Stimulated activated CD4-positive, alpha-beta T cell treated with anti-CD3 and anti-CD28 coated beads, Interleukin-4, amount 100 ng/mL, for 1 hour (primary cell): ENCODE data around the gene PMVK.
"Not testable (repeated sequence)": the region's sequence is repeated elsewhere in the genome, so short reads cannot be mapped to it uniquely, and the experiment has no call there.

Experiments used
- DNase-seq: peaks from one replicate; pipeline ENCODE4 v3.0.0-alpha.2; 2020

Gene PMVK

DNA sequence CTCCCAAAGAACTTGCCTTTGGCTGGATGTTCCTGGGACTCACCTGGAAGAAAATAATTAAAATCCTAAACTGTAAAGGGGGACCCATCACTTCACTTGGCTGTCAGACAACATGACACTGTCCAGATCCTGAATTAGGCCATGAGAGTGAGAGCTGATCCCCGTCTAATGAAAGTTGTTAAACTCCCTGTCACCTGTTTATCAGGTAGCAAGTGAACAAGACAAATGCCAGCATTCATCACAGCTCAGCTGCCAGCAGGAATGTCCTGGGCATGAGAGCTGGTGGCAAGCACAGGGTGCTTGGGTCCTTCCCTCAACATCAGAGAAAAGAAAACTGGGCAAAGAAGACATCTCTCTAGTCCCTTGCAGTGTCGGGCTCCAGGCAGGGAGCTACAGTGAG, 23.8 kb downstream of the PMVK start:
- DNase-seq, result no peak

DNA sequence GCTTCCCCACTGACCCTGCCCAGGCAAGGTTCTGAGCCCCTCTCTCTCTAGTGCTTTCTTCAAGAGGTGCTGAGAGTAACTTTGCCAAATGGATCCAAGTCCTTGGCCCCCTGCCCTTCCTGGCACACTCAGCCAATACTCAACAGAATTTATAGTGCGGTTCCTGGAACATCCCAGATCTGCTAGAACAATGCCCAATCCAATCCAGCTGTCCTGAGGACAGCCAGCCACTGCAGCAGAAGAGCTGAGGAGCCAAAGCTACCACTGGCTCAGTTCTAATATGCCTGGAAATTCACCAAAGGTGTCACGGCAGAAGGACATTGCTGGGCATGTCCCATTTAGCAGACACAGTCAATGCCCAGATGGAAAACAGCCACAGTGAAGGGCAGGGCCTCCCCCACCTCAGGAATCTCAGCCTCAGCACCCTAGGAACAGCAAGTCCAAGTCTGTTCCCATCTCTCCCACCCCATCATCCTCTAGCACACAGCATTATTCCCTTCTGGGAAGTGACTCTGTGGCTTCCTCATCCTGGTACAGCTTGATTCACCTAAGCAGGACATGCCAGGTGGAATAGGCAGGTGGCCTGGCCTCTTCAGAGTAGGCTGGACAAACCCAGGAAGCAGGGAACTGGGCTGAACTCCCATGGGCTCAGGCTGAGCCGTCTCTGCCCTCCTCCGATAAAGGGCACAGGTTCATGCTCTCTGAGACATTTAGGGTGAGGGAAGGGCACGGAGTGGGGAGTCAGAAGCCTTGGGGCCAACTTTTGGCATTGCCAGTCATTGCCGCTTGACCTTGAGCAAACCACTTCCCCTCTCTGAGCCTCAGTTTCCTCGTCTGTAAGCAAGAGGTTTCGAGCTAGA, 24.6 kb downstream of the PMVK start:
- no peak for DNase-seq

DNA sequence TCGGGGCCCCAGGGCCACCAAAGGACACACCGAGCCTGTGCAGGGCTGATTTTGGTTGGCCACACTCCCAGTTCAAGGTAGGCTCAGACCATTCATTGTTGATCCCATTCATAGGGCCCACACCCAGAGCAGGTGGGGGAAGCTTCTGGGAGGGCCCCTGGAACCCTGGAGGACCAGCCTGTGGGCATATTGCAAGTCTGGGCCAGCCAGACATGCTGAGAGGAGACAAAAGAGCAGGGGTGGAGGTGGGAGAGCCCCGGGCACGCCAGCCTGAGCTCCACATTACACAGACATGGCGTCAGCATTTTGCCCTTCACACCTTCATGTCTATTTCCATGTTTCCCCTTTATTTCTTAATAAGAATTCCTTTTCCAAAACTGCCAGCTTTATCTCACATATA, 25.7 kb downstream of the PMVK start:
- DNase-seq, result no peak

DNA sequence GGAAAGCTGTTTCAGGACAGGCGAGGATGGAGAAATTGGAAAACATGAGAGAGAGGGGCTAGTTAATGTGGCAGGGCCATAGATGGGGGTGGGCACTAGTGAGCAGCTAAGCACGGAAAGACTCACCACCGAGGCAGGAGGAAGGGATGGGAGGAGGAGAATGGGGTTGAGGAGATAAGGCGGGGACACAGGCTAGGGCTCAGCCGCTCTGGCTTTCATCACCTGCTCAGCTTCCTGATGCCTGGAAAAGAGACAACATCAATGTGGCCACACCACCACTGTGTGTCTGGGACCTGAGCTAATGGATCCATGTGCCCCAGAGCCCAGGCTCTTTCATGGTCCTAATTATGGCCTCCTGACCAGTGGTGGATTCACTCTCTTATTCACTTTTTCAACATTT, 27.6 kb downstream of the PMVK start:
- no peak for DNase-seq

DNA sequence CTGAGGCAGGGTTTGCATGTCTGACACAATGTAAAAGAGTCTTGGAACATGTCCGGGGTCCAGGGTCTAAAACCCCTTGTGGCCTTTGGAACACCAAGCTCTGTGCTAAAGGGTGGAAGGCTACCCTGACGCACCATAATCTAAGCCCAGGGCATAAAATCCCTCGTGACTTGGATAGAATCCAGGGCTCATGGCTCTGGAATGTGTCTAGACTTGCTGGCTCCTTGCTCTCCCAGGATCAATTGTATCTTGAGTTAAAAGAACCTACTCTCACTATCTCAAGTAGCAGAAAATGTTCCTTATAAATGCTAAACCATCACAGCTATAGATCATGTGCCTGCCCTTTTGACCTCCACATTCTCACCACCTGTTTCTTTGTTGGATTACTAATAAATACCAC, 28.4 kb downstream of the PMVK start:
- not testable (repeated sequence) for DNase-seq

DNA sequence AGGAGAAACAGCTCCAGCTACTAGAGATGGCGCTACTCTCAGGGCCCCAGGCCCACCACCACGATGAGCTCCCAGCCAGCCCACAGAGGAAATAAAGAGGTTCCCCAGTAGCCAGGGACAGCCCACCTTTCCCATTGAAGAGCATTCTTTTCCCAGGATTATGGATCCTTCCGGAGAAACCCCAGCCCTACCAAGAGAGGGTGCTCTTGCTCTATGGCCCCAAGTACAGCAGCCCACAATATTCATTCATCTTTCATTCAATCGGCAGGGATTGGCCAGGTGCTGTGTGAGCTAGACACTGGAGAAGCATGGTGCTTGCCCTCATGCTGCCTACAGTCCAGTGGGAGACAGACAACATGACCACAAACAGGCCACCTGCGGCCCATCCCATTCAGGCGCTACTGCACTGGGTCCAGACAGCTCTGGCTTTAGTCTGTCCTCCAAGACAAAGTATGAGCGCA, 29.9 kb downstream of the PMVK start:
- no peak for DNase-seq

DNA sequence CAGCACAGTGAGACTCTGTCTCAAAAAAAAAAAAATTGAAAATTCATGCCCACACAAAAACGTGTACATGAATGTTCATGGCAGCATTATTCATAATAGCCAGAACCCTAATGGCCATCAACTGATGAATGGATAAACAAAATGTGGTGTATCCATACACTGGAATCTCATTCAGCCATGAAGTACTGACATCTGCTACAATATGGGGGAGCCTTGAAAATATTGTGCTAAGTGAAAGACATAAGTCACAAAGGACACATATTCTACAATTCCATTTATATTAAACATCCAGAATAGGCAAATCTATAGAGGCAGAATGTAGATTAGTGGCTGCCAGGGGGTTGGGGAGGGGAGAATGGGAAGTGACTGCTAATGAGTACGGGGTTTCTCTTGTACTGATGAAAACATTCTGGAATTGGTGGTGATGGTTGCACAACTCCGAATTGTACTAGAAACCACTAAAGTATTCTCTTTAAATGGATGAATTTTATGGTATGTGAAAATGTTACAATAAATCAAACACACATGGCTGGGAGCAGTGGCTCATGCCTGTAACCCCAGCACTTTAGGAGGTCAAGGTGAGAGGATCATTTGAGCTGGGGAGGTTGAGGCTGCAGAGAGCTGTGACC, 33.5 kb downstream of the PMVK start:
- no peak for DNase-seq

DNA sequence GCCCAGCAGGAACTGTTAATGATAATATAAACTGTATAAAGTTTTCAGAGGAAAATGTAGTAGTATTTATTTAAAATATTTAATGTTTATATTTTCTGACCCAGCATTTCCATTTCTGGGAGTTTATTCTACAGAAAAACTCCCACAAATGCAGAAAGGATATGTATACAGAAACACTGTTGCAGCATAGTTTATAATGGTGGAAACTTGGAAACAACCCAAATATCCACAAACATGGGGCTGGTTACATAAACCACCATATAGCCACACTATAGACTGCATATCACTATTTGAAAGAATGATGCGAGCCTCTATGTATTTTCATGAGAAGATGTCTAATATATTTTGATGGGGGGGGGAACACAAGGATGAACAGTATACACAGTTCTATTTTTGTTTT, 34.9 kb downstream of the PMVK start:
- no peak for DNase-seq

DNA sequence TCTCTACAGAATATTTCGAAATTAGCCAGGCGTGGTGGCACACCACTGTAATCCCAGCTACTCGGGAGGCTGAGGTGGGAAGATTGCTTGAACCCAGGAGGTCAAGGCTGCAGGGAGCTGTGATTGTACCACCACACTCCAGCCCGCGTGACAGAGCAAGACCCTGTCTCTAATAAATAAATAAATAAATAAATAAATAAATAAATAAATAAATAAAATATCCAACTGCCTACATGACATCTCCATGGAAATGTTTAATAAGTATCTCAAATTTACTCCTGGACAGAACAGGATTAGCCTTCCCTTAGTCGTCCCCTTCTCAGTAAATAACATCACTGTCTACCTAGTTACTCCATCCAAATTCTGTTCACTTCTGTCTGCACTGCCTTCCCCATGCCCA, 37.5 kb downstream of the PMVK start:
- no peak for DNase-seq

DNA sequence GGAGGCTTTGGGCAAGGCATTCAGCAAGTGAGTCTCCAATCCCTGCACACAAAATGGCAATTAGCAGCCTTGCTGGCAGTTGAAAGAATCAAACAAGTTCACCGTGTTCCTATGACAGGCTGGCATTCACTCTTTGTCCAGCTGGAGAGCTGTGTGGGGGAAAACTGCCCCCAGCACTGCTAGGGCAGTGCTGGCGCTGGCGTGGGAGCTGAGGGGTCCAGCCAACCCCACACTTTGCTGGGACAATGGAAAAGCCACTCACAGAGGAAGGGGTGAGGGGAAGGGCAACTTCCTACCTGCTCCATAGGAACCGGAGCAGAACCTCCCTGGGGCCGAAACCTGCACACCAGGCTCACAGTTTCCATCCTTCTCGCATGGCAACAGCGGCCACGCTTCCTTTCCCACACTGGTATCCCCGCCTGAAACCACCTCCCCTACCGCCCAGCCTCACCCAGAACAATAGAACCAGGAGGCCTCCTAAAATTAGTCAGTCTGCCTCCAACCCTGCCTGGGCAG, 39.7 kb downstream of the PMVK start:
- no peak for DNase-seq

DNA sequence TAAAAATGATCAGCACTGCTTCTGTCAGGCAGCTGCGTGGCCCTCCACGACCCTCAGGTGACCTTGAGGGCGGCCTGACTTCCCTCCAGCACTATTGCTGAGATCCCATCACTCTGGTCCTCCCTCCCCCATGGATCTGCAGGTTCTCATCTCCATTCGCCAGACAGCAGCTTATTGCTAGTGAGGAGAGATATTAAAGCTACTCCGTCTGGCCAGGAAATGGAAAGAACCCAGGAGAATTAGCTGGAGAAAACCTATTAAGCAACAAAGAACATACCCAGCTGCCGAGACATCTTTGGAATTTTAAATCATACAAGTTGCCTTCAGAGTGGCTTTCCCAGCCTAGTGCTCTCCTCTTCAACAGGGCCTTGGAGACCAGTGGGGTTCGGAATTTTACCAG, 40.7 kb downstream of the PMVK start:
- no peak for DNase-seq

DNA sequence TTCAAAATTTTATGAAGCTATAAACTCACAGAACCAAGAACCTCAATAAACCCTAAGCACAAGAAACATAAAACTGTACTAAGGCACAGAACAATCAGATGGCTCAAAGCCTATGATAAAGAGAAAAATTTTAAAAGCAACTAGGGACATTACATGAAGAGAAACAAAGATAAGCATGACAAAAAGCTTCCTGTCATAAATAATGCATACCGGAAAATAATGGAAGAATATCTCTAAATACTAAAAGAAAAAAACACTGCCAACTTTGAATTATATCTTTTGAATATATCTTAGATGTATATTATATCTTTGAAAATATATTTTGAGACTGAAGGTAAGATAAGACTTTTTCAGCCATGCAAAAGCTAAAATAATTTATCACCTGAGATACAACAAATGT, 45.1 kb downstream of the PMVK start:
- no peak for DNase-seq

DNA sequence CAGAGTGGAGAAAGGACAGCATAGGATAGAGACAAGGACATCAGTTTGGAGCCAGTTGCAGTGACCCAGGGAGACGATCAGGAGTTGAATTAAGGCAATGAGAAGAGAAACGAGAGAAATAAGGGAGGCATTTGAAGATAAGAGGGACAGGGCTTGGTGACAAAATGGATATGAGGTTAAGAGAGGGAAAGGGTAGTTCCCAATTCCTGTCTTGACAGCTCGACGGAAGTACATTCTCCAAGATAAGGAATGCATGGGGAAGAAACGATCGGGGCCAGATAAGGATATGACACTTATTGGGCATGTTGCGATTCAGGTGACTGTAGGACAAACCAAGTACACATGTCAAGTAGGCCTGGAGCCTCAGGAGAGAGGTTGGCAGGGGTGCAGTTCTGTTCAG, 47.8 kb downstream of the PMVK start:
- DNase-seq, result no peak

DNA sequence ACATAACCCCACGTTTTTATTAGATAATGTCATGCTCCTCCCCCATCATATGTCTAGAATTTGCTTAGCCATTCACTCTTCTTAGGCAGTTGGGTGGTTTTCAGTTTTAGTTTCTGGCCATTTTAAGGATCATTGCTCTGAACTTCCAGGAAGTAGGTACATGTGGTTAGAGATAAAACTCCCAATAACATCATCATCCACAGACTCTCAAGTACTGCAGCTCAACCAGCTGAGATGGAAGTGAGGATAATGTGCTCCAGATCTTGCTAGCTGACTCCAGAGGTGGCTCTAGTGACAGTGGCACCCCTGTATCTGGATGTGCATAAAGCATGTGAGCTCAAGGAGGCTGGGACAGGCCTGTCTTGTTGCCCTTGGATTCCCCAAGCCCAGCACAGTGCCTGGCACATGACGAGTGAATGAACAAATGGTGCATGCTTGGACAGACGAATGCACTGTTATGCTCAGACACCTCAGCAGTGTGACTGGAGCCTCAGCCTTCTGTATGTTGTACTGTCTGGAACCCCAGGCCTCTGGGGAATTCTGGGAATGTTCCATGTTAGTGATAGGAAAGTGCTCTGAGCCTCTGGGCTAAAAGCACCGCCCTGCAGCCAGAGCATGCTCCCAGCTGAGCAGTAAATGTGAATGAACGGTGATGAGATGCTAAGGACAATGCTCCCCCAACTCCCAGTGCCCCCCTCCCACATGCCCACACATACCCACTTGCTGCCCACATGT, 50.1 kb downstream of the PMVK start:
- DNase-seq, result no peak

DNA sequence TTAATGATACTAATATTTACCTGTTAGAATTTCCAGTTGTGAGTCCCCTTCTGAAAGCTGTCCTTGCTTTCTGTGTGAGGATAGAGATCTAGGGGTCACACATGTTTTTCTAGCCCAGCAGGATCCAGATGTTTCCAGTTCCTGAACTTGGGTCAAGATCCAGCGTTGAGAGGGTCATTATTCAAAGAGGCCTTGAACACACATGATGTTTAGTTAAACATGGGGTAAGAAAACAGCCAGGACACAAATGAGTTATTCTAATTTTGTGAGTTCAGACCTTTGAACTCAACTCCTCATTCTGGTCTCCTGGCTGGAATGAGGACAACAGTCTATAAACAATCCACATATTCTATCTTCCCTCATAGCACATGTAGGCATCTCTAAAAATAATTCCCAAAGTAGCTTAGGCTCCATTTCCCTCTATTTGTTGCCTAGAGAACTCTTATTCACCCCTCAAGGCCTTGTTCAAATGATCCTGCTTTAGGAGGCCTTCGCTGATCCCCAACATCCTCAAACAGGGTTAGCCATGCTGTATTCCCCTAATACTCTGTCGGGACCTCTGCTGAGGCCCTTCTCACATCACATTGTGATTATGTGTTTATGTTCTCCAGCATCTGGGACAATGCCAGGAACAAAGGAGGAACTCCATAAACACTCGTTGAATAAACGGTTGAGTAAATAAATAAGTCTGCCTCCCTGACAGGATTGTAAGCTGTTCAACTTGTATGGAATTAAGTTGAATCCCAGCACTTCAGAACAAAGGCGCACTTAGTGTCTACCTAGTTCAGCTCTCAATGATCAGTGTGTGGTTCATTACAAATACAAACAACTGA, 51.4 kb downstream of the PMVK start:
- no peak for DNase-seq

DNA sequence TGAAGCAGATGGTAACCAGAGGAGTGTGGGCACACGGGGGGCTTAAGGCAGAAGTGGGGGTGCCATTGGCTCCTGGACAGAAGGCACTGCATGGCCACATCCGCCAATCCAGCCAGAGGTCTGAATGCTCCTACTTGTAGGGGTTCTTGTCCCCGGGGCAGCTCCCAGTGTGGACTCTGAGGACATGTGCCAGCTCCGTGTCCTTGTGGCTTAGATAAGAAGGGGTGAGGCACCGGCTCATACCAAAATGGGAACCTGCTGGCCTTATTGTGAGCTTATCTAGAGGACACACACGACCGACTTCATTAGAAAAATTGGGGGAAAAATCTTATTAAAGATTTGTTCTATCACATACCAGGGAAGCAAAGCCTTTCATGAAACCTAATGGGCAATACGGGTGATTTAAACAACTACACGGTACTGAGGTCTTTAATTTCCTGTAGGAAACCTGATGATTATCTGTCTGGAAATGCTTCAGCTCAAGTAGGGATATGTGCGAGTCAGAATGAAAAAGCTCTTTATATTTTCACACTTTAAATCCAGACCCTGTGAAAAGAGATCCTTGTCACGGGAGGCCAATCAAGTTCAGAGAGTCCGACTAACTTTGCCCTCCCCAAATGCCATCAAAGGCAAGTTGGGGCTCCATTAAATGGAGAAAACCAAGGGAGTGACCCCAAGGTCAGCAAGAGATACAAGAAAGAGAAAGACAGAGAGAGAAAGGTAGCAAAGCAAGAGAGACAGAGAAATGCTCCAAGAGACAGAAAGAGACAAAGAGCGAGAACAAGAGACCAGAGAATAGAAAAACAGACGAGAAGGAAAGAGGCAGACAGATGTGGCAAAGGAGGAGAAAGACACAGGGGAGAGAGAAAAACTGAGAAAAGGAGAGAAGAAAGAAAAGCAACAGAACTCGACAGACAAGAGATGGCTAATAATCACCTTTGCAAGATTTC, 52.3 kb downstream of the PMVK start:
- no peak for DNase-seq

DNA sequence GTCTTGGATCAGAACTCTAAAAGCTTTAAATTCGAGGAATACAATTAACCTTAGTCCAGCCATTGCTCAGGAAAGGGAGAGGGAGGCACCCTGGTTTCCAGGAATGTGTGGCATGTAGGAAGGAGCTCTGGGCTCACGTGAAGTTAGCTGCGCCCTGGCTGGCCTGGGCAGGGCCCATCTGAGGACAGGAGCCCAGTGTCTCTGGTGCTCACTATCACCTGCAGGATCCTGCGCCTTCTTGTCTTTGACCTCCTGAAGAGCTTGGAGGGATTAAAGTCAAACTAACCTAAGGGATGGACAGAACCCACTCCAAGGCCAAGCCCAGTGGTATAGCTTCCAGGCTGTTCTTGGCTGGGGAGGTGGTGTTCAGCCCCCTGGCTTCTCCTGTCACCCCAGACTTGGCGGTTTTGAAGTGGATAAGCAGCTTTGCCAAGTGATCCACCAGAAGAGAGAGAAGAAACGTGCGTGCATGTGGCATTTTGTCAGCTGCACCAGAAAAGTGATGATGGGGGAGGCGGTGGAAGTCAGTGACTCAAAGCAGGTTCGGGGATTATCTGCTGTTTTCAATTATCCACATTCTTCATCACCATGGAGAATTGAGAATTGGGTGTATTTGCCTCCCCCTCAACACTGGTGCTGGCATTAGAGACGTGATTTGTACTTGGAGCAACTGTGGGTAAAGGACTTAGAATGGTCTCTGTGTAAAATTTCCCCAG, 54.5 kb downstream of the PMVK start:
- no peak for DNase-seq

DNA sequence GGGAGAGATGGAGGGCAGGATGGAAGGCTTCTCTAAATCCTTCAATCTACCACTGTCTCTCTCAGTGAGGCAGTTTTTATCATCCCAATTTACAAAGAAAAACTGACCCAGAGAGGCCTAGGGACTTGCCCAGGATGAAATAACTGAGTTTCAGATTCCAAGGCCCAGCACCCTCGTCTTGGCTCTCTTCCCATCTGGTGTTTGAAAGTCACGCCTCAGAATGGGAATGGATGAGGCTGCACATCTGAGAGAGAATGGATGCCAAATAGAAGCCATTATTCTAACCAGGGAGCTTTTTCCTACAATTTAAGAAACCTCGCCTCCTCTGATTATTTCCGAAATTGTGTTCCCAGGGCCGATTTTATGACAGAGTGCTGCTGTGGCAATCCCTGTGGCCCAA, 55.8 kb downstream of the PMVK start:
- DNase-seq, result no peak

DNA sequence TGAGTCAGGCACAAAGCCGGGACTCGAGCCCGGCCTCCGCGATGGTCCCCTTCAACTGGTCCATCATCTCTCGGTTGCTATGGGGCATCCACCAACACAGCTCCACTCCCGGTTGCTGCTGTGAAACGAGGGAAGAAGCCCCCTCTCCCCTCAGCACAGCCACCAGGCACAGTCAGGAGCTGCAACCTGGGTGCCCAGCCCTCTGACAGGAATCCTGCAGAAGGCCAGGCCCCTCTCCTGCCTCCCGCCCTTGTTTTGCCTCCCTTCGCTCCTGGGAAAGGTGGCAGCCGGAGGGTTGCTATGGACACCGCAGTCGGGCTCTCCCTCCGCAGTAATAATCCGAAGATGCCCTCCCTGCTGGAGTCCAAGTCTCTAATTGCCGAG, 57.5 kb downstream of the PMVK start:
- DNase-seq, result no peak

DNA sequence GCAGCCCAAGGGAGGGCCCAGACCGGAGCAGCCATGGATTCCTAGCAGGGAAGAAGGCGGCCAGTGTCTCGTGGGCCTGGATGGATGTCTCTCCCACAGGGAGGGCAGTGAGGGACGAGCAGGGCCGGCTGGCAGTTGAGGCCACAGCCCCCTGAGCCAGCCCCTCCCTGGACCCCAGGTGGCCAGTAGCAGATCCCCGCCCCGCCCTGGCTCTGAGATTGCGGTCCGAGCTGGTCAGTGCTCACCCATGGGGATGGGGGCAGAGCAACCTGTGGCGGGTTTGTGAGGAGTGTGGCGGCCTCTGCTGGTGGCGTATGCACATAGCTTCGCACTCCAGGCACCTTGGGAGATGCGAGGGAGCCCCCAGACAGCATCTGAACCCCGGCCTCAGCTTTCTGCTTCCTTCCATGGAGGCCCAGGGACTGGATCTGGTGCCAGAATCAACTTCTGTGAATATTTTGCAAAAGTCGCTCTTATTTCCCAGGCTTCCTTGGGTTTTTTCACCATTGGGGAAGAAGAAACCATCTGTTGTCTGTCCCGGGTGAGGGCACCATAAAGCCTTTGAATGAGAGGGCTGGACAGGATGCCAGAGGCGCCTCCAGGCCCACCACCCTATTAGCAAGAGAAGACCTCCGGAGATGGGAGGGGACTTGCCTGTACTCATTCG, 58.0 kb downstream of the PMVK start:
- peak; percentile 76 for DNase-seq
